Measurements from ENCODE around the gene SNX13.
"Not testable (repeated sequence)": the region's sequence is repeated elsewhere in the genome, so short reads cannot be mapped to it uniquely, and the experiment has no call there.

The SNX13 gene

DNA sequence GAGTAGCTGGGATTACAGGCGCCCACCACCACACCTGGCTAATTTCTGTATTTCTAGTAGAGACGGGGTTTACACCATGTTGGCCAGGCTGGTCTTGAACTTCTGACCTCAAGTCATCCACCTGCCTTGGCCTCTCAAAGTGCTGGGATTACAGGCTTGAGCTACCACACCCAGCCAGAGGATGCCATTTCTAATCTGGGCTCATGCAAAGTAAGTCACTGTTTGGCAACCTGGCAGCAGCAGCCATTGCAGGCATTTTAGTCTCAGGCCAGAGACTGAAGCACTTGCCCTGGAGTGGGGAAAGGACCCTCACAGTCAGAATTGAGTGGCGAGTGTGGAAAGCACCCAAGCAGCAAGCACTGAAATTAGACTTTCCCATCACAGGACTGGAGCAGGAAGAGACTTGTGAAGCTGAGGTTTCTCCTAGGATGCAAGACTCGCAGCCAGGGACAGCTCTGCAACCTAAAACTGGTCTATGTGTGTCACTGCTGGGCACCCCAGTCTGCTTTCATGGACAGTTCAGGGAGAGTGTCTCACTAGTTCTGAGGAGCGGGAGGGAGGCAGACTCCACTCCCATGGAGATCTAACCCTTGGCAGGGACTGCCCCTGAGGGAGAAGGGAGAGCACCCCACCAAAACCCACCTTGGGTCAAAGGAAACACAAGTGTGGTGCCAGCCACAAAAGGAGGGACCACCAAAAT lies 27.6 kb downstream of the SNX13 start:
- H3K4me3 ChIP-seq (ENCODE audit: low read depth, low read length), result no peak overlapping the region
- no peaks in the 10 kb centered on the region for H3K9me3 ChIP-seq (ENCODE audit: severe bottlenecking)
- no peaks in the 10 kb centered on the region for H3K27me3 ChIP-seq (ENCODE audit: insufficient read depth, low read depth, severe bottlenecking)
- no peak for DNase-seq
- H3K36me3 ChIP-seq, result no peaks in the 10 kb centered on the region
- TF ChIP-seq, protein P1, sequence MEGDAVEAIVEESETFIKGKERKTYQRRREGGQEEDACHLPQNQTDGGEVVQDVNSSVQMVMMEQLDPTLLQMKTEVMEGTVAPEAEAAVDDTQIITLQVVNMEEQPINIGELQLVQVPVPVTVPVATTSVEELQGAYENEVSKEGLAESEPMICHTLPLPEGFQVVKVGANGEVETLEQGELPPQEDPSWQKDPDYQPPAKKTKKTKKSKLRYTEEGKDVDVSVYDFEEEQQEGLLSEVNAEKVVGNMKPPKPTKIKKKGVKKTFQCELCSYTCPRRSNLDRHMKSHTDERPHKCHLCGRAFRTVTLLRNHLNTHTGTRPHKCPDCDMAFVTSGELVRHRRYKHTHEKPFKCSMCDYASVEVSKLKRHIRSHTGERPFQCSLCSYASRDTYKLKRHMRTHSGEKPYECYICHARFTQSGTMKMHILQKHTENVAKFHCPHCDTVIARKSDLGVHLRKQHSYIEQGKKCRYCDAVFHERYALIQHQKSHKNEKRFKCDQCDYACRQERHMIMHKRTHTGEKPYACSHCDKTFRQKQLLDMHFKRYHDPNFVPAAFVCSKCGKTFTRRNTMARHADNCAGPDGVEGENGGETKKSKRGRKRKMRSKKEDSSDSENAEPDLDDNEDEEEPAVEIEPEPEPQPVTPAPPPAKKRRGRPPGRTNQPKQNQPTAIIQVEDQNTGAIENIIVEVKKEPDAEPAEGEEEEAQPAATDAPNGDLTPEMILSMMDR (IDR thresholded peaks at IDR 0.05; ENCODE audit: low read depth, low read length), result no peak
- H3K27ac ChIP-seq, result no peak overlapping the region

DNA sequence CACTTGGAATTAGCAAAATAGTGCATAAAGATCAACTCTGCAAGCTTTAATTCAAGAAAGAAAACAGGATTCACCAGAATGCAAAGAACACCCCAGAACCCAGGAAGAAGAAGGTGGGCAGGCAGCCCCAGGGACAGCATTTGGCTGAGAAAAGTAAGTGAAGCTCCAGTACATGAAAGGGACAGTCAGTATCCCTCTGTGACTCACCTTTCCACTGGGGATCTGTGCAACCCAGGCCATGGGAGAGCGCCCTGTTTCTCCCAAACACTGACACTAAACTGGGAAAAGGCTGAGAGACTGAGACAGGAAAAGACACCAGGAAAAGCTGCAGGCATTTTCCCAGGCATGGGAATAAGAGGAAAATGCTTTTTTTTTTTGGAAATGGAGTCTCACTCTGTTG lies 28.2 kb downstream of the SNX13 start:
- no peak for DNase-seq
- Histone ChIP-seq H3K36me3 (no peaks in the 10 kb centered on the region), H3K9me3 (ENCODE audit: severe bottlenecking) (no peaks in the 10 kb centered on the region), H3K27ac (no peak overlapping the region), H3K27me3 (ENCODE audit: insufficient read depth, low read depth, severe bottlenecking) (no peaks in the 10 kb centered on the region), H3K4me3 (ENCODE audit: low read depth, low read length) (no peak overlapping the region)
- TF ChIP-seq, protein P1 (IDR thresholded peaks at IDR 0.05; ENCODE audit: low read depth, low read length), result no peak

DNA sequence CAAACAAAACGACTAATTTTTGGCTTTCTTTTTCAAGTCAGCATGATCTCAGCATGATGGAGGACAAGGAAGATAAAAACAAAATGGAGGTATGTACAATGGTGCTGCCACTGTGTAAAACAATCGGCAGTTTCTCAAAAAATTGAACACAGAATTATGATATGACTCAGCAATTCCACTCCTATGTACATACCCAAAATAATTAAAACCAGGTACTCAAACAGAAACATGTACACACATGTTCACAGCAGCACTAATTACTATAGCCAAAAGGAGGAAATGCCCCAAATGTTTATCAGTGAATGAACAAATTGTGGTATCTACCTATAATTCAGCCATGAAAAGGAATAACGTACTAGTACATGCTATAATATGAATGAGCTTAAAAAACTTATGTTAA lies 29.9 kb downstream of the SNX13 start:
- no peak for DNase-seq
- Histone ChIP-seq H3K36me3 (no peaks in the 10 kb centered on the region), H3K27me3 (ENCODE audit: insufficient read depth, low read depth, severe bottlenecking) (no peaks in the 10 kb centered on the region), H3K27ac (no peak overlapping the region), H3K4me3 (ENCODE audit: low read depth, low read length) (no peak overlapping the region), H3K9me3 (ENCODE audit: severe bottlenecking) (no peaks in the 10 kb centered on the region)
- TF ChIP-seq, protein P1 (IDR thresholded peaks at IDR 0.05; ENCODE audit: low read depth, low read length), result no peak

DNA sequence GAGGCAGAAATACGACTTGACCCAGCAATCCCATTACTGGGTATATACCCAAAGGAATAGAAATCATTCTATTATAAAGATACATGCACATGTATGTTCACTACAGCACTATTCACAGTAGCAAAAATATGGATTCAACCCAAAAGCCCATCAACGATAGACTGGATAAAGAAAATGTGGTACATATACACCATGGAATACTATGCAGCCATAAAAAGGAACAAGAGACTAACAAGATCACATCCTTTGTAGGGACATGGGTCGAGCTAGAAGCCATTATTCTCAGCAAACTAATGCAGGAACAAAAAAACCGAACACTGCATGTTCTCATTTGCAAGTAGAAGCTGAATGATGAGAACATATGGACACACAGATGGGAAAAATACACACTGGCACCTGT lies 31.0 kb downstream of the SNX13 start:
- H3K9me3 ChIP-seq (ENCODE audit: severe bottlenecking); H3K27ac ChIP-seq; H3K4me3 ChIP-seq (ENCODE audit: low read depth, low read length); DNase-seq; H3K36me3 ChIP-seq; H3K27me3 ChIP-seq (ENCODE audit: insufficient read depth, low read depth, severe bottlenecking): not testable (repeated sequence)

DNA sequence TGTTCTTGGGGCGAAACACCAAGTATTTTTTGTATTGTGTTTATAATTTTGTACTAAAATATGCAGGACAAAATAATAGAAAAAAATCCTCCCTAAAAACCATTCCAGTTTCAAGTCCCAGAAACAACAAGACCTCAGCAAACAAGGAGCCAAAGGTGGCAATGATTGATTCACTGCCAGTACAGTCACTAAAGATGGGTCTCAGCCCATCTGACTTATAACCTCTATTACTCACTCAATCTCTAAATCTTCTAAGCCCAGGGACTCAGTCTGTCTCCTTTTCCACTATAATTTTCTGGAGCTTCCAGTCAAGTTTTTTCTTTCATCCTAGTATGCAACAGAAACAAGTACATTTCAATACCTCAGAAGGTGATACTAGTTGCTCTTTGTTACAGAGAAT lies 33.3 kb downstream of the SNX13 start:
- Histone ChIP-seq H3K9me3 (ENCODE audit: severe bottlenecking) (no peaks in the 10 kb centered on the region), H3K36me3 (no peaks in the 10 kb centered on the region), H3K27ac (no peak overlapping the region), H3K4me3 (ENCODE audit: low read depth, low read length) (no peak overlapping the region), H3K27me3 (ENCODE audit: insufficient read depth, low read depth, severe bottlenecking) (no peaks in the 10 kb centered on the region)
- no peak for DNase-seq
- TF ChIP-seq, protein P1 (IDR thresholded peaks at IDR 0.05; ENCODE audit: low read depth, low read length), result no peak

DNA sequence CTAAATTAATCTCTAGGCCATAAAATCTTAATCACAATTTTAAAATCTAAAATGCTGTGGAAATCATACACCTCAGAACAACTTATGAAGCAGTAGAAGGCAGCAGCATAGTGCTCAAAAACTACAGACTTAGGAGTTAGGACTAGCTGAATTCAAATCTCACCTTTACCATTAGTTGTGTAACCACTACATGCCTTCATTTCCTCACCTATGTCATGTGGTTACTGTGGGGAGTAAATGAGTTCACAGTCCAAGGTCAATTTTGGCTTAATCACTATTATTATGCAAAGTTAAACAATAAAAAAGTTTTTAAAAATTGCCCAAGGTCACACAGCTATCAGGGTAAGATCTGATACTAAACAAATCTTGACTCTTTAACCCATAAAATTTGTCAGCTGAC lies 37.0 kb downstream of the SNX13 start:
- no peak for DNase-seq
- TF ChIP-seq, protein P1 (IDR thresholded peaks at IDR 0.05; ENCODE audit: low read depth, low read length), result no peak
- no peak overlapping the region for H3K4me3 ChIP-seq (ENCODE audit: low read depth, low read length)
- no peaks in the 10 kb centered on the region for H3K27me3 ChIP-seq (ENCODE audit: insufficient read depth, low read depth, severe bottlenecking)
- no peaks in the 10 kb centered on the region for H3K9me3 ChIP-seq (ENCODE audit: severe bottlenecking)
- no peak overlapping the region for H3K27ac ChIP-seq
- no peaks in the 10 kb centered on the region for H3K36me3 ChIP-seq
